SJSA1 (cell line): ENCODE measurements around the gene HSF4. TPM values are rescaled to one million over a fixed set of nuclear protein-coding genes. Genes with fewer than 3 reads are reported as not detected.
"Not testable (repeated sequence)": the region's sequence is repeated elsewhere in the genome, so short reads cannot be mapped to it uniquely, and the experiment has no call there.

ENCODE experiments used
- DNase-seq, 2 experiments: peaks; one replicate each; pipeline ENCODE4 v3.0.0-alpha.2; 2015 to 2020; ENCODE audit warnings: low spot score in 2 of 2, low read depth in 1 of 2
- H3K27ac ChIP-seq: fragments of 250-450 bp; sonication (Bioruptor Pico); 2 replicates; pipeline ENCODE4 v1.5.1; 2020; ENCODE audit warnings: mild to moderate bottlenecking, moderate library complexity
- H3K27me3 ChIP-seq: fragments of 250-450 bp; sonication (Bioruptor Pico); replicated peaks from 2 replicates; pipeline ENCODE4 v1.5.1; 2020; ENCODE audit warnings: mild to moderate bottlenecking, moderate library complexity
- H3K36me3 ChIP-seq: fragments of 250-450 bp; sonication (Bioruptor Pico); 2 replicates; pipeline ENCODE4 v1.5.1; 2020; ENCODE audit warnings: mild to moderate bottlenecking
- H3K4me1 ChIP-seq: fragments of 250-450 bp; sonication (Bioruptor Pico); replicated peaks from 2 replicates; pipeline ENCODE4 v1.6.1; 2021; ENCODE audit warnings: mild to moderate bottlenecking
- H3K4me3 ChIP-seq: fragments of 250-450 bp; sonication (Bioruptor Pico); 2 replicates; pipeline ENCODE4 v1.5.1; 2020; ENCODE audit warnings: mild to moderate bottlenecking
- H3K9me3 ChIP-seq: fragments of 250-450 bp; sonication (Bioruptor Pico); replicated peaks from 2 replicates; pipeline ENCODE4 v1.5.1; 2020; ENCODE audit warnings: mild to moderate bottlenecking
- total RNA-seq: library from RNA; depleted of rRNA; stranded (reverse); fragments of >200 nt; shearing (Covaris generic); gene quantifications from 2 replicates; pipeline ENCODE4 v1.2.3, GENCODE V29; 2014; rRNA removed

Gene HSF4
- 3.9 and 12.8 TPM in 2 replicates for total RNA-seq

DNA sequence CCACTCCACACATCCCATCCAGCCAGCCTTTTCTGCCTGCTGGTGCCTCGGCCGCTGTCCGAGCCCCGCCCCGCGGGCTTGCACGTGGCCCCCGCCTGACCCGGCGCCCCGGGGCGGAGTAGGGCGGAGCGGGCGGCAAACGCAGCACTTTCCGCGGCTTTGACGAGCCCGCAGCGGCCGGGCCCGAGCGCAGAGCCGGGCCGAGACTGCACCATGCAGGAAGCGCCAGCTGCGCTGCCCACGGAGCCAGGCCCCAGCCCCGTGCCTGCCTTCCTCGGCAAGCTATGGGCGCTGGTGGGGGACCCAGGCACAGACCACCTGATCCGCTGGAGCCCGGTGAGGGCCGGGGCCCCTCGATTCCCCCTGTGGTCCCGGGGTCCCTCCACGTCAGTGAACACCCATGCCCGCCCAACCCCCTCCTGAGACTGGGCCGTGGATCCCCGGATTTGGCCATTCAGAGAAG is at the start of gene HSF4:
Gene HSF4, plus strand, starts transcription at position 147 of the 463 bp plus-strand sequence. Its CDS starts 67 bp downstream, at position 214.
- no peaks in the 10 kb centered on the region for H3K27me3 ChIP-seq
- H3K4me3 ChIP-seq: no peak within 1 kb of the TSS
- no peaks in the 10 kb centered on the region for H3K9me3 ChIP-seq
- no peak within 1 kb of the TSS for H3K27ac ChIP-seq
- H3K4me1 ChIP-seq: peaks cover 14% of the 10 kb centered on the region
- DNase-seq: no peak
- H3K36me3 ChIP-seq: peaks cover 7% of the 10 kb centered on the region

DNA sequence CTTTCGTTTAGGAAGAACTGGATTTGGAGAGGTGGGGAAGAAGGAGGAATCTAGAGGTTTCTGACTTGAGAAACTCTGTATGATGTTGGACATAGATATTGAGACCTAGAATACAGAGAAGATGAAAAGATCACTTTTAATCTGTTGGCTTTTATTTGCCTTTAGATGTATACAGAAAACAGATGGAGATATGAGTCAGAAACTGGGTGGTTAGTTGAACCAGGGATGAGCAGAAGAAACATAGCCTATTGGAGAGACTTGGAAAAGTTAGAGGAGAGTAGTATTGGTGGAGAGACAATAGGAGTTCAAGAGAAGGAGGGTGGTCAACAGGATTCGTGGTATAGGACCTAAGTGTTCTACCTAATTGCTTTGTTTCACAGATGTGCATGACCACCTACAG is 49.8 kb upstream of the HSF4 start:
- Histone ChIP-seq H3K9me3 (no peaks in the 10 kb centered on the region), H3K27ac (peak overlapping the region; percentile 73), H3K4me1 (peaks cover 29% of the 10 kb centered on the region), H3K4me3 (no peak overlapping the region), H3K27me3 (no peaks in the 10 kb centered on the region), H3K36me3 (peaks cover 29% of the 10 kb centered on the region; the same call in 1 of the 2 replicates)
- peak in 1 of 2 experiments; percentile 28 for DNase-seq

- Histone ChIP-seq H3K27me3 (no peaks in the 10 kb centered on the region), H3K4me3 (no peak overlapping the region), H3K4me1 (peaks cover 26% of the 10 kb centered on the region), H3K9me3 (no peaks in the 10 kb centered on the region), H3K27ac (peak overlapping the region; percentile 73), H3K36me3 (peaks cover 36% of the 10 kb centered on the region)
- peak; percentile 76 to 84 for DNase-seq
Measured at GRCh38 chr16:67115639-67116038, 48.9 kb upstream of the HSF4 start.

- no peak for DNase-seq
- Histone ChIP-seq H3K27ac (no peak overlapping the region; the same call in 1 of the 2 replicates), H3K36me3 (peaks cover 38% of the 10 kb centered on the region), H3K4me3 (no peak overlapping the region), H3K4me1 (peaks cover 18% of the 10 kb centered on the region), H3K9me3 (no peaks in the 10 kb centered on the region), H3K27me3 (no peaks in the 10 kb centered on the region)
Measured at GRCh38 chr16:67116388-67117311, 47.9 kb upstream of the HSF4 start.

GRCh38 chr16:67117716-67118115 is 46.8 kb upstream of the HSF4 start:
- no peaks in the 10 kb centered on the region for H3K9me3 ChIP-seq
- no peaks in the 10 kb centered on the region for H3K27me3 ChIP-seq
- H3K4me3 ChIP-seq: no peak overlapping the region
- H3K4me1 ChIP-seq: peaks cover 18% of the 10 kb centered on the region
- no peak overlapping the region for H3K27ac ChIP-seq
- peaks cover 44% of the 10 kb centered on the region for H3K36me3 ChIP-seq
- DNase-seq: no peak

DNA sequence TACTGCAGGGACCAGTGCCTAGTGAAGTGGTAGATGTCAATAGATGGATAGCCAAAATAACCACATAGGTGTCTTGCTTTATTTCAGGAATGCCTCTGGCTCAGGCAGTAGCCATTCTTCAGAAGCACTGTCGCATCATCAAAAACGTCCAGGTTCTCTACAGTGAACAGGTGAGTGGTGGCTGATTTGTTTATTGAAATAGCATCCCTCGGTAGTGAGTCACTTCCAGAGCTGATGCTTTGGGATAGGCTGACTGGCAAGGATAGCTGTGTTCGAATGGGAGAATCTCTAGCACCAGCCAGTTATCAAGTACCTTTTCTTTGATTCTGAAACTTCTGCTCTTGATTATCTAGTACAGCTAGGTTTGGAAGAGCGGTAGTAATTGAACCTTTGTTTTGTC is 44.5 kb upstream of the HSF4 start:
- Histone ChIP-seq H3K36me3 (peaks cover 58% of the 10 kb centered on the region), H3K9me3 (no peaks in the 10 kb centered on the region), H3K27ac (no peak overlapping the region), H3K4me3 (no peak overlapping the region), H3K27me3 (no peaks in the 10 kb centered on the region), H3K4me1 (peaks cover 10% of the 10 kb centered on the region)
- DNase-seq: no peak

DNA sequence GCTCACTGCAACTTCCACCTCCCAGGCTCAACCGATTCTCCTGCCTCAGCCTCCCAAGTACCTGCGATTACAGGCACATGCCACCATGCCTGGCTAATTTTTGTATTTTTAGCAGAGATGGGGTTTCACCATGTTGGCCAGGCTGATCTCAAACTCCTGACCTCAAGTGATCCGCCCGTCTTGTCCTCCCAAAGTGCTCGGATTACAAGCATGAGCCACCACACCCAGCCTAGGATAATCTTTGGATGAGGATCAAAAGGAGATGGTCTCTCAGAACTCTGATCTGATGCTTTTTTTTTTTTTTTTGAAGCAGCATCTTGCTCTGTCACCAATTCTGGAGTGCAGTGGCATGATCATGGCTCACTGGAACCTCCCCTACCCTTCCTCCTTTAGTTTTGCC is 41.7 kb upstream of the HSF4 start:
- not testable (repeated sequence) for H3K27me3 ChIP-seq, H3K27ac ChIP-seq, H3K4me1 ChIP-seq, H3K4me3 ChIP-seq, H3K9me3 ChIP-seq, DNase-seq
- H3K36me3 ChIP-seq: peaks cover 59% of the 10 kb centered on the region

DNA sequence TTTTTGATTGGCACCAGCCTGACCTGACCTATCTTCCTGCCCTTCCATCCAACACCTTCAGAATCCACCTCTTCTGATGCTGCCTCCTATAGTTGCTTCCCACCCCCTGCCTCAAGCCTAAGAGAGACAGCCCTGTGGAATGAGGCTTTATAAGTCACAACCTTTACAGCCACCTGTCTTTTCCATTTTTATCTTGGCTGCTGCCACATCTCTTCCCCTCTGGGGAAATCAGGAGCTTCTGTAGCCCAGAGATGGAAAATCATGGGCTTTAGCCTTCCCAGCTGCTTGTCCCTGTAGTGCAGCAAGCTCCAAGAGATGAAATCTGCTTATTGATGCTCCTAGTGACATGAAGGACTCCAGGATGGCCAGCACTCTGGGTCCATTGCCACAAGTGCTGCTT is 36.1 kb upstream of the HSF4 start:
- no peak for DNase-seq
- Histone ChIP-seq H3K9me3 (no peaks in the 10 kb centered on the region), H3K27ac (no peak overlapping the region), H3K4me1 (no peaks in the 10 kb centered on the region), H3K36me3 (peaks cover 50% of the 10 kb centered on the region), H3K27me3 (no peaks in the 10 kb centered on the region), H3K4me3 (no peak overlapping the region)

- H3K27ac ChIP-seq: no peak overlapping the region
- no peaks in the 10 kb centered on the region for H3K9me3 ChIP-seq
- H3K4me1 ChIP-seq: no peaks in the 10 kb centered on the region
- DNase-seq: no peak
- peaks cover 47% of the 10 kb centered on the region for H3K36me3 ChIP-seq
- no peak overlapping the region for H3K4me3 ChIP-seq
- H3K27me3 ChIP-seq: no peaks in the 10 kb centered on the region
Measured at GRCh38 chr16:67128887-67129286, 35.7 kb upstream of the HSF4 start.

DNA sequence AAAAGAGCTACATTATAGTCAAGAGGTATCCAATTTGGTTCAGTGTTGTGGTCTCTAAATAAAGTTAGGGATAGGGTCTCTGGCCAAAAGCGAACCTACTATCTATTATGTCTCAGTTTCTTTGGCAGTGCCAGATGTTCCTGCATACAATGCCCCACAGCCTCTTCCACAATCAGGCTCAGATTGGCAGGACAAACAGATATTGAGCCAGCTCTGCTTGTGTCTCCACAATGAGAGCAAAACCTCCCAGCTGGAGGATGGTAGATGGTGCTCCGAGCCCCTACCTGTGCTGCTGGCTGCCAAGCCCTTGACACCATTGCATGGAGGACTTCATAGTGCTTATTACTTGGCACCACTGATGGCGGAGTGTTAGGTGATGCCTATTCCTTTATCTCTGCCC is 35.1 kb upstream of the HSF4 start:
- peaks cover 47% of the 10 kb centered on the region for H3K36me3 ChIP-seq
- H3K27ac ChIP-seq: no peak overlapping the region
- no peaks in the 10 kb centered on the region for H3K9me3 ChIP-seq
- H3K27me3 ChIP-seq: no peaks in the 10 kb centered on the region
- no peaks in the 10 kb centered on the region for H3K4me1 ChIP-seq
- DNase-seq: no peak
- no peak overlapping the region for H3K4me3 ChIP-seq

DNA sequence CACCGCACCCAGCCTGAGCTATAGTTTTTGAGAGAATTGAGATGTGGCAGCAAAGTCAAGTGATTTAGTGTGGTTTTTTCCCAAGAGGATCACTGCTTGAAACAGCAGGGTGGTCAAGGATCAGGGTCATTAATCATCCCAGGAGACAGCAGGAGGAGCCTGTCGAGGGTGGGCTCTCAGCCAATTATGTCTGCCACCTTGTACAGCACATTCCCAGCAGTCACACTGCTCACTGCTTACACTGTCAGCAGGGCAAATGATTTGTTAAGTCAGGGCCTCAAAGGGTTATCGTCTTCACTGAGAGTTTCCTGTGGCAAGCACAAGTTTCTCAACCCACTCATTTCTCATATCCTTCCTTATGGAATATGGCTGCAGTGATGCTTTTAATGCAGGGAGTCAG is 26.9 kb upstream of the HSF4 start:
- Histone ChIP-seq H3K27me3 (no peaks in the 10 kb centered on the region), H3K27ac (no peak overlapping the region), H3K4me1 (no peaks in the 10 kb centered on the region), H3K9me3 (no peaks in the 10 kb centered on the region; the same call in 1 of the 2 replicates), H3K36me3 (peaks cover 81% of the 10 kb centered on the region), H3K4me3 (no peak overlapping the region)
- DNase-seq: no peak

- Histone ChIP-seq H3K27me3 (no peaks in the 10 kb centered on the region), H3K4me1 (no peaks in the 10 kb centered on the region), H3K36me3 (peaks cover 87% of the 10 kb centered on the region), H3K27ac (no peak overlapping the region), H3K4me3 (no peak overlapping the region), H3K9me3 (no peaks in the 10 kb centered on the region; the same call in 1 of the 2 replicates)
- DNase-seq: no peak
Measured at GRCh38 chr16:67141391-67141790, 23.2 kb upstream of the HSF4 start.

- no peak for DNase-seq
- no peak overlapping the region for H3K4me3 ChIP-seq
- peaks cover 88% of the 10 kb centered on the region for H3K36me3 ChIP-seq
- H3K27ac ChIP-seq: no peak overlapping the region
- no peaks in the 10 kb centered on the region for H3K27me3 ChIP-seq
- no peaks in the 10 kb centered on the region; the same call in 1 of the 2 replicates for H3K9me3 ChIP-seq
- no peaks in the 10 kb centered on the region for H3K4me1 ChIP-seq
Measured at GRCh38 chr16:67142342-67142741, 22.2 kb upstream of the HSF4 start.

- H3K27me3 ChIP-seq: no peaks in the 10 kb centered on the region
- no peak overlapping the region for H3K4me3 ChIP-seq
- no peak overlapping the region for H3K27ac ChIP-seq
- peaks cover 8% of the 10 kb centered on the region for H3K9me3 ChIP-seq
- no peak for DNase-seq
- peaks cover 97% of the 10 kb centered on the region for H3K36me3 ChIP-seq
- peaks cover 7% of the 10 kb centered on the region for H3K4me1 ChIP-seq
Measured at GRCh38 chr16:67144943-67145342, 19.6 kb upstream of the HSF4 start.
